GM13977 (cell line): ENCODE results near the gene GALNT17.

Source experiments
- DNase-seq: peaks from one replicate; pipeline ENCODE4 v3.0.0; 2012; ENCODE audit warnings: low spot score
- CTCF ChIP-seq: IDR thresholded peaks from 2 replicates; pipeline ENCODE4 v1.5.1; 2012; ENCODE audit warnings: mild to moderate bottlenecking, control low read depth; ENCODE audit not compliant: insufficient read depth; ENCODE audit errors: extremely low read depth, missing control alignments
- in situ Hi-C: fragments of 300-500 bp; cut with MboI; formaldehyde crosslinking; loops from one replicate; pipeline ENCODE4 v1.12.0; 2022; ENCODE audit warnings: low sequenced_read_pairs, low pct_unique_long_range_greater_than_20kb, mixed read lengths, inconsistent platforms; ENCODE audit not compliant: unreplicated experiment

GALNT17 gene

GRCh38 chr7:71691538-71691937 lies 559.6 kb downstream of the GALNT17 start:
- in situ Hi-C loops: no loop called here
- DNase-seq: no peak
- no peak for TF ChIP-seq CTCF

DNA sequence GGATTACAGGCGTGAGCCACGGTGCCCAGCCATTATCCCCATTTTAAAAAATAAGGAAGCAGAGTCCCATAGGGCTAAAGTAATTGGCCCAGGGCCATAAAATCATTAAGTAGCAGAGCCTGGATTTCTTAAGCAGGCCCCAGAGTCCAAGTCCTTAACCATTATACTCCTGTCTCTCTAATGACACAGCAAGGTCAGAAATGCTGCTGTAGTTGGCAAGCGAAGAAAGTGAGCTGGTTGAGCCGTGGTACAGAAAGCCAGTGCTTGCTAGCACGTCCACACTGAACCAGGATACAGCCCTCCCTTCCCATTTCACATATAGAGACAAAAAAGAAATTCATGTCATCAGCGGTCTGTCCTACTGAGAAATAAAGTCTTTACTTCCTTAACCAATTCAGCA lies 562.7 kb downstream of the GALNT17 start:
- no peak for TF ChIP-seq CTCF
- in situ Hi-C loops: no loop called here
- no peak for DNase-seq

- in situ Hi-C loops: no loop called here
- no peak for DNase-seq
Measured at GRCh38 chr7:71695186-71695585, 563.2 kb downstream of the GALNT17 start.

DNA sequence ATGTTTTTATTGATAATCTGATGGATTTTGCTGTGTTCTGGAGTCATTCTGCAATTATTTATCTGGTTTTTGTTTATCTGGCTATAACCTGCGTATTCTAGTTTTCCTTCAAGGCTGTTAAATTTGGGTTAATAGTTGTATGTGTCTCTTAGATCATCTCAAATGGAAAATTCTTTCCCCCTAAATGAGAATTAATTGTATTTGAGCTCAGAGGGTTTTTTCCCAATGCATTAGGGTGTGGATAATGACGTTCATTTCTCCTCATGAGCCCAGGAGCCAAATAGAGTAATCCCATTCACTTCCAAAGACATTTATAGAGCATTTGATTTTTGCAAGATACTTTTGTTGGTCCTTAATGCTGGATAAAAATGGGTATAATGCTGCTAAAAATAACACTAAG lies 564.6 kb downstream of the GALNT17 start:
- no peak for DNase-seq
- no peak for TF ChIP-seq CTCF
- in situ Hi-C loops: no loop called here

More at GRCh38 chr7:71695186-71695585, 563.2 kb downstream of the GALNT17 start:
- no peak for TF ChIP-seq CTCF

DNA sequence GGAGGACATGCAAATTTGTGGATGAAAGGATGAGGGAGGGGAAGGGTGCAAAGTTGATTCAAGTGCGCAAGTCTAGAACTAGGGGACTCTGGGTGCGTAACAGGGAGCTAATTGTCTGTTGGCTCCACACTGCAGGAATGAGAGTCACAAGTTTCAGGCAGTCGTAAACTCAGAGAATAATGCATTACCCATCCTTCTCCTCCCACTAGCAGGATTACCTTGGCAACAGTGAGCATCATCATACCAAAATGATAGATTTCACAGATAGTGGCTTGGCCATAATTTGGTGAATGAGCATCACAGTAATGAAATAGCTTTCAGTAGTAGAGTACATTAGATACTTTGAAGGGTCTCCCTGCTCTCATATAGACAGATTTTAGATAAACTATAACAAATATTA lies 565.5 kb downstream of the GALNT17 start:
- no peak for TF ChIP-seq CTCF
- DNase-seq: no peak
- in situ Hi-C loops: no loop called here

DNA sequence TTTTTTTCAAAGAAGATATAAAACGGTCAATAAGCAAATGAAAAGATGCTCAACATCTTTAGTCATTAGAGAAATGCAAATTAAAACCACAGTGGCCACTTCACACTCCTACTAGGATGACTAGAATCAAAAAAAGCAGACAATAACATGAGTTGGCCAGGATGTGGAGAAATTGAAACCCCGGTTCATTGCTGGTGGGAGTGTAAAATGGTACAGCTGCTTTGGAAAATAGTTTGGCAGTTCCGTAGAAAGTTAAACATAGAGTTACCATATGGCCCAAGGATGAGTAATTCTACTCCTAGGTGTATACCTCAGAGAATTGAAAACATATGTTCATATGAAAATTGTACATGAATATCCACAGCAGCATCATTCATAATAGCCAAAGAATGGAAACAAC lies 573.3 kb downstream of the GALNT17 start:
- TF ChIP-seq CTCF: no peak
- in situ Hi-C loops: no loop called here

GRCh38 chr7:71705901-71706596 lies 574.1 kb downstream of the GALNT17 start:
- in situ Hi-C loops: no loop called here
- DNase-seq: no peak
- TF ChIP-seq CTCF: no peak

More for the DNA sequence above, 573.3 kb downstream of the GALNT17 start:
- DNase-seq: no peak
